Kidney (tissue), 14 donors: ENCODE measurements around the gene AJUBA. TPM values are rescaled to one million over a fixed set of nuclear protein-coding genes. Genes with fewer than 3 reads are reported as not detected.

Source experiments
- DNase-seq, 5 donors: peaks; one replicate each; pipeline ENCODE4 v3.0.0-alpha.2; 2013 to 2020
- FAIRE-seq: peaks from 2 replicates; lab custom pipeline; 2012; peaks lifted over from hg19 to GRCh38; lab: Jason Lieb, UNC
- H3K27ac ChIP-seq, 2 donors: one replicate each; pipeline ENCODE4 v1.7.0; 2013; ENCODE audit warnings: low read depth in 2 of 2, low read length in 2 of 2, inconsistent platforms in 1 of 2
- H3K27me3 ChIP-seq: one replicate; pipeline ENCODE4 v1.7.1; 2013; ENCODE audit warnings: low read length, inconsistent platforms; ENCODE audit not compliant: control insufficient read depth, insufficient read depth
- H3K36me3 ChIP-seq, 3 donors: one replicate each; pipeline versions ENCODE4 v1.7.0 to v1.7.1; 2013; ENCODE audit warnings: low read length in 3 of 3, control low read depth in 1 of 3, inconsistent platforms in 1 of 3; ENCODE audit not compliant: insufficient read depth in 3 of 3, control insufficient read depth in 2 of 3
- H3K4me1 ChIP-seq, 3 donors: one replicate each; pipeline versions ENCODE4 v1.7.0 to v1.7.1; 2013; ENCODE audit warnings: low read length in 3 of 3, inconsistent platforms in 1 of 3, low read depth in 1 of 3; ENCODE audit not compliant: control insufficient read depth in 2 of 3, insufficient read depth in 2 of 3
- H3K4me3 ChIP-seq, 3 donors: one replicate each; pipeline versions ENCODE4 v1.7.0 to v1.8.1; 2013; ENCODE audit warnings: low read length in 3 of 3, control low read depth in 1 of 3, inconsistent platforms in 1 of 3
- H3K9ac ChIP-seq, 3 donors: one replicate each; pipeline versions ENCODE4 v1.7.0 to v1.7.1; 2013; ENCODE audit warnings: low read length in 3 of 3, control low read depth in 1 of 3, inconsistent platforms in 1 of 3
- H3K9me3 ChIP-seq, 3 donors: one replicate each; pipeline versions ENCODE4 v1.7.0 to v1.7.1; 2013; ENCODE audit warnings: low read length in 3 of 3, control low read depth in 1 of 3, inconsistent platforms in 1 of 3; ENCODE audit not compliant: control insufficient read depth in 2 of 3, insufficient read depth in 1 of 3
- CTCF ChIP-seq: IDR thresholded peaks from 3 replicates; pipeline ENCODE4 v1.5.1; 2012; ENCODE audit warnings: mild to moderate bottlenecking, moderate library complexity, borderline replicate concordance; ENCODE audit not compliant: insufficient read depth; ENCODE audit errors: extremely low read depth
- intact Hi-C: fragments of 100-400 bp; cut with DNase I; formaldehyde crosslinking; loops from one replicate; pipeline ENCODE4 v1.11.1; 2022
- polyA plus RNA-seq: library from polyadenylated mRNA; stranded (reverse); fragments of 350-450 nt; fragmentation: Illumina TruSeq; extraction: RNeasy Lipid Tissue Mini Kit (QIAGEN cat#74804); gene quantifications from one replicate; pipeline ENCODE4 v1.2.3, GENCODE V29; 2014; ENCODE audit warnings: low read depth, low replicate concordance; ENCODE audit not compliant: insufficient read depth
- total RNA-seq: library from RNA; stranded (reverse); fragmentation: NEBNext Ultra II Directional; extraction: Animal tissue kit (Norgen Biotek cat#: 25700); gene quantifications from one replicate; pipeline ENCODE4 v1.2.1, GENCODE V29; 2021
- donor health status: control.
- donor health status: control.
- donor health status: control.
- donor health status: control.
- donor health status: control.
- donor health status: DM: yes; HTN: yes; CAD: no.
- donor health status: Normal renal cell carcinoma (clear cell type).

The AJUBA gene
- total and polyA plus RNA-seq, 2 donors from 2014 or later, result 14.6 to 28.5 TPM

GRCh38 chr14:22981090-22981875 is 1.1 kb downstream of the AJUBA start:
- Histone ChIP-seq H3K9ac (peak overlapping the region; percentile 34 to 83 (median 58)), H3K4me1 (peaks cover 13 to 35% (median 30%) of the 10 kb centered on the region in 3 donors), H3K36me3 (peaks cover 0 to 6% (median 0%) of the 10 kb centered on the region in 3 donors), H3K9me3 (no peaks in the 10 kb centered on the region), H3K4me3 (peak overlapping the region; percentile 73 to 83 (median 77)), H3K27ac (peak overlapping the region; percentile 83 to 91), H3K27me3 (no peaks in the 10 kb centered on the region)
- DNase-seq (peak; percentile 29 to 82 (median 55)), FAIRE-seq (no peak)
- no peak for TF ChIP-seq CTCF
- intact Hi-C loops, result no loop called here

- TF ChIP-seq CTCF, result no peak
- H3K27me3 ChIP-seq, result no peaks in the 10 kb centered on the region
- no peaks in the 10 kb centered on the region for H3K9me3 ChIP-seq
- intact Hi-C loops, result no loop called here
- H3K9ac ChIP-seq, result peak overlapping the region; percentile 34 to 83 (median 69)
- peaks cover 0 to 6% (median 0%) of the 10 kb centered on the region in 3 donors for H3K36me3 ChIP-seq
- DNase-seq, result peak; percentile 73 to 92 (median 83)
- FAIRE-seq, result no peak
- peaks cover 13 to 37% (median 32%) of the 10 kb centered on the region in 3 donors for H3K4me1 ChIP-seq
- peak overlapping the region; percentile 73 to 83 (median 77) for H3K4me3 ChIP-seq
- H3K27ac ChIP-seq, result peak overlapping the region; percentile 83 to 91
Observed at GRCh38 chr14:22980672-22981089, 1.7 kb downstream of the AJUBA start.

GRCh38 chr14:22979748-22980392 is 2.5 kb downstream of the AJUBA start:
- peak overlapping the region; percentile 80 to 82 for H3K27ac ChIP-seq
- H3K36me3 ChIP-seq, result peaks cover 0 to 6% (median 0%) of the 10 kb centered on the region in 3 donors
- intact Hi-C loops, result no loop called here
- no peak for DNase-seq
- H3K27me3 ChIP-seq, result no peaks in the 10 kb centered on the region
- H3K4me1 ChIP-seq, result peaks cover 13 to 37% (median 32%) of the 10 kb centered on the region in 3 donors
- no peak for FAIRE-seq
- no peaks in the 10 kb centered on the region for H3K9me3 ChIP-seq
- no peak for TF ChIP-seq CTCF
- peak overlapping the region; percentile 72 to 78 (median 73) for H3K4me3 ChIP-seq
- H3K9ac ChIP-seq, result peak overlapping the region; percentile 33 to 69 (median 57)
